ENCODE data around the gene KCTD2.

Gene KCTD2

GRCh38 chr17:75099881-75100595, 53.0 kb downstream of the KCTD2 start:
- DNase-seq (ENCODE audit: low read depth) = no peak

GRCh38 chr17:75102385-75102821, 55.4 kb downstream of the KCTD2 start:
- no peak for DNase-seq (ENCODE audit: low read depth)

- no peak for DNase-seq (ENCODE audit: low read depth)
Observed at GRCh38 chr17:75103601-75104554, 56.9 kb downstream of the KCTD2 start.

GRCh38 chr17:75105126-75106080, 58.4 kb downstream of the KCTD2 start:
- DNase-seq (ENCODE audit: low read depth) = no peak

- DNase-seq (ENCODE audit: low read depth) = no peak
Observed at GRCh38 chr17:75108193-75108592, 61.2 kb downstream of the KCTD2 start.

GRCh38 chr17:75109046-75109406, 62.0 kb downstream of the KCTD2 start:
- DNase-seq (ENCODE audit: low read depth) = no peak

GRCh38 chr17:75109407-75110233, 62.6 kb downstream of the KCTD2 start, which contains the start of gene ARMC7:
ARMC7 (plus strand) TSS chr17:75109969; CDS start chr17:75110289, 320 bp downstream.
- peak; percentile 84 for DNase-seq (ENCODE audit: low read depth)

- DNase-seq (ENCODE audit: low read depth) = no peak
Observed at GRCh38 chr17:75110234-75110937, 63.4 kb downstream of the KCTD2 start.

GRCh38 chr17:75111777-75112335, 64.8 kb downstream of the KCTD2 start:
- no peak for DNase-seq (ENCODE audit: low read depth)

GRCh38 chr17:75113798-75114551, 67.0 kb downstream of the KCTD2 start:
- DNase-seq (ENCODE audit: low read depth) = peak; percentile 89

GRCh38 chr17:75114552-75115314, 67.7 kb downstream of the KCTD2 start:
- DNase-seq (ENCODE audit: low read depth) = no peak

Measured in stimulated activated CD8-positive, alpha-beta memory T cell treated with anti-CD3 and anti-CD28 coated beads, Interleukin-15, amount 100 ng/mL, for 1 hour (primary cell).